GM19025 (cell line): Measurements from ENCODE around the gene CNBD2.
"Not testable (repeated sequence)": the region's sequence is repeated elsewhere in the genome, so short reads cannot be mapped to it uniquely, and the experiment has no call there.

ENCODE experiments used
- ATAC-seq: cut with Tn5 transposase; IDR thresholded peaks from one replicate; pipeline ENCODE4 v1.9.1; 2021; ENCODE audit warnings: mild to moderate bottlenecking, low read depth, moderate library complexity; ENCODE audit not compliant: unreplicated experiment

Gene CNBD2

GRCh38 chr20:35967979-35968640 is at the start of gene CNBD2:
Gene CNBD2 (plus strand): TSS chr20:35968590. CDS start chr20:35968763, 173 bp downstream.
- ATAC-seq, result no peak

- no peak for ATAC-seq
These were observed 47.9 kb upstream of the CNBD2 start for GRCh38 chr20:35920523-35920922.

GRCh38 chr20:35929301-35929700 is 39.1 kb upstream of the CNBD2 start:
- ATAC-seq, result no peak

DNA sequence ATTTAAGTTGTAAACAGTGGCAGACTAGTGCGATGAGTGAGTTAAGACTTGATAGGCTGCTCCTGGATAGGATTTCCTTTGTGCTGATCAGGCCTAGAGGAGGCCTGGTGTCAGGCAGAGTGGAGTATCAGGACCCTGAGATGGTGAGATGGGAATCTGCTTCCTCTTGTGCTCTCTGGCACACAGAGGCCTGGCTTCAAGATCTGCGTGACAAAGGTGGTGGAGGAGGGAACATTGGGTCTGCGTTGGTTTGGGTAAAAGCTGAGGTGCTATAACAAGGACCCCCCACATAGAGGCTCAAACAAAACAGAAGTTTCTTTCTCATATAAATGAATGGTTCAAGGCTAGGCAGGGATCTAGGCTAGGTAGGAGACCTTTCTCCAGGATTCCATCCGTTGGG is 34.3 kb upstream of the CNBD2 start:
- ATAC-seq, result no peak

DNA sequence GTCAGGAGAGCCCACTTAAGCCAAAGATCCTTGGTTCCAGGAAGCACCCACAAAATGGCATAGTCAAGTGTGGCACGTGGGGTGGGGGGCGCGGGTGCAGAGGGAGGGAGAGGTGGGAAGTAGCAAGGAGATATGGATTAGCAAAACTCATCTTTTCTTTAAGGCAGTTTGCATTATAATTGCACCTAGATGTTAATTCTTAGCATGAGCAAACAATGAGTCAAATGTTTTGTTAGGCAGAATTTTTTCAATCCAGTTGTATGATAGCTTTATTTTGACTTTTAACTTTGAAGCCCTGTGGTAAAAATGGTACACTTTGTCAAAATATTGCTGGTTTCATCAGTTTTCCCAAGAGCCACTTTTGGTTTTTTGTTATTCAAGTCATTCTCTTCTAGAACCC is 29.1 kb upstream of the CNBD2 start:
- ATAC-seq, result no peak

GRCh38 chr20:35941620-35942019 is 26.8 kb upstream of the CNBD2 start:
- ATAC-seq, result no peak

DNA sequence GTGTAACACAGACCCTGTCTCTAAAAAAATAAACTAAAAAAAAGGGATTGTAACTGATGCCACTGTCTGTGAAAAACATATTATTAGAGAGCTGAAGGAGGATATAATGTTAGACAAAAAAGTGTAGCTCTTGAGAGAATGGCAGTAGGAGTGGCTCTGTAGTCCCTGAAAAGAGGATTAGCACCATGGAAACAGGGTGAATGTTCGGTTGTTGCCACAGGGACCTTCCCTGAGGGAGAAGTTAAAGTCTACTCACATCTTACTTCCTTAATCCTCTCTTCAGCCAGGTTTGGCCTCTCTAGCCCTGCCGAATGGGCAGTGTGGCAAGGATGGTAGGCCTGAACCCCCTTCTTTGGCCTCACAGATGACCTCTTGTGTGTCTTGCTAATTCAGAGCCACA is 26.1 kb upstream of the CNBD2 start:
- no peak for ATAC-seq

GRCh38 chr20:35947489-35947888 is 20.9 kb upstream of the CNBD2 start:
- ATAC-seq, result no peak

GRCh38 chr20:35947907-35948306 is 20.5 kb upstream of the CNBD2 start:
- ATAC-seq, result no peak

- no peak for ATAC-seq
These were observed 18.3 kb upstream of the CNBD2 start for GRCh38 chr20:35950093-35950492.

- ATAC-seq, result not testable (repeated sequence)
These were observed 16.3 kb upstream of the CNBD2 start for GRCh38 chr20:35952080-35952479.

- no peak for ATAC-seq
These were observed 15.7 kb upstream of the CNBD2 start for GRCh38 chr20:35952480-35953386.

DNA sequence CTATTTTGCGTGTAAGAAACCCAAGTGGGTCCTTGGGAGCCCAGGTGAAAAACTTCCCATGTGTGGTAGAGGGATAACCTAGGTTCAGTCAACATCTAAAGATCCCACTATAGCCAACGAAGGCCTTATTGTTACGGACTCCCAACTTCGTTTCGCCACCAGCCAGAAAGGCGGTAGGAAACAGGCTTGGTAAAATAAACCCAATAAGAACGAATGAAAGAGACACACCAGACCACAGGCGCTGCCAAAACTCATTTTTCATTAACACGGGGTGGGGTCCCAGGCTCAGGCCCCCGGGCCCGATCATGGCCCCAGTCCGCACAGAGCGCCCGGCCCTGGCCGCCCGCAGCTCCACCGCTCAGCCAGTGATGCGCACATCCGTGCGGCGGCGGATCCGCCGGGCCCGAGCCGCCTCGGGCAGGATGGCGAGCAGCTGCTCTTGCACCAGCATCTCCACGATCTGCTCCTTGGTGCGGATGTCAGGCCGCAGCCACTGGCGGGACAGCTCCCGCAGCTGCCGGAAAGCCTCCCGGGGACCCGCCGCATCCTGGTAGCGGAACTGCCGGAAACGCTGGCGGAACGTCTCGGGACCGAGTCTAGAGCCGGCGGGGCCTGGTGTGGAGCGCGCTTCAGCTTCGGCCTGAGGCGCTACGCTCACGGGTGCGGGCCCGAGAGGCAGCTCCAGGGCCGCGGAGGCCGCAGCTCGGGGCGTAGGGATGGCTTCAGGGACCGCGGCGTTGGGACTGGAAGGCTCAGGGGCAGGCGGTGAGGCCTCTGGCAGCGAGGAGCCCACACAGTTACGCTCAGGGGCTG is 14.8 kb upstream of the CNBD2 start:
- ATAC-seq, result peak; percentile 22

DNA sequence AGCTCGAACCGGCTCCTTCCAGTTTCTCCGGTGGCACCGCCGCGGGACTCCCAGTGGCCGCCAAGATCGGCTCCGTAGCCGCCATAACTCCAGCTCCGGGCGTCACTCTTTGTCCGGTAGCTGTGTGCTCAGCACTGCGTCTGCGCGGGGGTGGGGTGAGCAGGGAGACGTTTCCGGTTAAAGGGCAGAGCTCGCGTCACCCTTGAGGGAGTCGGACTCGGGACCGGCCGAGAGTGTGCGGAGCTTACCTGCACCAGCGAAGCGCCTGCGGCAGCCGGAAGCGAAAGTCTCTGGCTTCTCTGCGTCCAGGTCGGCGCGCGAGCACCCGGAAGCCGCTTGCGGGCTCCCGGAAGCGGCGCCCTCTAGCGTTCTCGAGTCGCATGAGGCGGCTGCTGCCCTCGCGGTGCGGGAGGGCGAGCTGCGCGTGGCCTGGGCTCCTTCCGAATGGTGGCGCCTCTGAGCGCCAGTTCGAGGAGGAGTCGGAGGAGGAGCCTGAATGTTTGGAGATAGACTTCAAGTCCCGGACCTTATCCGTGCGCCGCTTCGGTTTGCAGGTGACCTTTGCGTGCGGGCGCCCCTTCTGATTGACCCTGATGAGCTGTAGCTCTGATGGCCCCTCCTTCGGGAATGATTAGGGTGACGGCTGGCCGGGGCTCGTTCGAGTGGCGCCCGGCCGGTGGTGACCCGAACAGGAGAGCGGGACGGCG is 14.0 kb upstream of the CNBD2 start, which contains the start of gene SCAND1:
Gene SCAND1, minus strand, starts transcription at position 303 of the 707 bp plus-strand sequence. Its CDS starts 218 bp downstream, at position 85.
- ATAC-seq, result peak; percentile 81

GRCh38 chr20:35954907-35955251 is 13.5 kb upstream of the CNBD2 start:
- ATAC-seq, result no peak

GRCh38 chr20:35956616-35957015 is 11.8 kb upstream of the CNBD2 start:
- ATAC-seq, result no peak

- ATAC-seq, result not testable (repeated sequence)
These were observed 9.1 kb upstream of the CNBD2 start for GRCh38 chr20:35959291-35959690.

DNA sequence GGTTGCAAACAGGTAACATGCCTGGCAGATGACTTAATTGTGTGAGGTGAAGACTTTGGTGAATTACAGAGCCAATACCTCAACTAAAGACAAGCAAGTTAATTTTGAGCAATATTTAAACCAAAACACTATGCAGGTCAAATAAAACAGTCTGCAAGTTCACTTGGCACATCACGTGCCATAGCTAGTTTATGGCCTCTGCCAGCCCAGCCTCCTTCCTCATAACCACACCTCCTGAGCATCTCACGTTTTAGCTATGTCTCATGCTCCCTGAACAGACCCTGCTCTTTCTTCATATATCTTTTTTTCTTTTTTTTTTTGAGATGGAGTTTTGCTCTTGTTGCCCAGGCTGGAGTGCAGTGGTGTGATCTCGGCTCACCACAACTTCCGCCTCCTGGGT is 4.5 kb upstream of the CNBD2 start:
- no peak for ATAC-seq

GRCh38 chr20:35968930-35969329 is 540 bp downstream of the CNBD2 start:
- no peak for ATAC-seq

DNA sequence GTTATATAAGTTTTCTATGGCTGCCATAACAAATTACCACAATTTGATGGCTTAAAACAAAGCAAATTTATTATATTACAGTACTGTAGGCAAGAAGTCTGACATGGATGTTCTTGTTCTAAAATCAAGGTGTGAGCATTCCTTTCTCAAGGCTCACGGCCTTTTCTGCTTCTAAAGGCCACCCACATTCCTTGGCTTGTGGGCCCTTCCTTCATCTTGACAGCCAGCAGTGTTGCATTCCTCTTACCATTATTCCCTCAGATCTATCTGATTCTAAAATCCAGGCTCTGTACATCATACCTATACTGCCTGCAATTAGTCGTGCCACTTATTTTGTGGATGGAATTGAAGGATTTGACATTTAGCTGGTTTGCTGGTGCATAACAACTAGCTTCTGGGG is 3.6 kb downstream of the CNBD2 start:
- ATAC-seq, result no peak
